Small intestine (tissue), 7 donors: ENCODE results near the gene OTULIN. TPM values are rescaled to one million over a fixed set of nuclear protein-coding genes. Genes with fewer than 3 reads are reported as not detected.

Experiments
- DNase-seq, 2 donors: peaks; one replicate each; pipeline versions ENCODE4 v3.0.0 to v3.0.0-alpha.2; 2013
- FAIRE-seq: peaks from 2 replicates; lab custom pipeline; 2012; peaks lifted over from hg19 to GRCh38; lab: Jason Lieb, UNC
- H3K27ac ChIP-seq, 3 donors: one replicate each; pipeline ENCODE4 v1.5.1; 2013; ENCODE audit warnings: low read length in 2 of 3, mild to moderate bottlenecking in 2 of 3, control low read depth in 1 of 3, inconsistent platforms in 1 of 3, low read depth in 1 of 3, moderate library complexity in 1 of 3
- H3K27me3 ChIP-seq, 3 donors: one replicate each; pipeline ENCODE4 v1.6.1; 2013; ENCODE audit warnings: low read length in 3 of 3, inconsistent platforms in 1 of 3; ENCODE audit not compliant: control insufficient read depth in 3 of 3, insufficient read depth in 3 of 3
- H3K36me3 ChIP-seq, 3 donors: one replicate each; pipeline ENCODE4 v1.6.1; 2013; ENCODE audit warnings: low read length in 3 of 3, inconsistent platforms in 1 of 3, low read depth in 1 of 3, mild to moderate bottlenecking in 1 of 3, moderate library complexity in 1 of 3; ENCODE audit not compliant: control insufficient read depth in 3 of 3, insufficient read depth in 2 of 3
- H3K4me1 ChIP-seq, 3 donors: one replicate each; pipeline ENCODE4 v1.6.1; 2013; ENCODE audit warnings: low read length in 2 of 3, inconsistent platforms in 1 of 3, low read depth in 1 of 3, mild to moderate bottlenecking in 1 of 3, moderate library complexity in 1 of 3; ENCODE audit not compliant: control insufficient read depth in 3 of 3, insufficient read depth in 2 of 3
- H3K4me3 ChIP-seq, 3 donors: one replicate each; pipeline ENCODE4 v1.5.1; 2013; ENCODE audit warnings: low read length in 3 of 3, control low read depth in 1 of 3, inconsistent platforms in 1 of 3, low read depth in 1 of 3, mild to moderate bottlenecking in 1 of 3, moderate library complexity in 1 of 3
- H3K9me3 ChIP-seq, 2 donors: one replicate each; pipeline ENCODE4 v1.6.1; 2013; ENCODE audit warnings: low read depth in 1 of 2, low read length in 1 of 2; ENCODE audit not compliant: control insufficient read depth in 2 of 2, insufficient read depth in 1 of 2
- WGBS, 3 donors: extraction: QIAGEN DNeasy Blood & Tissue Kit; methylation state at CpG; one replicate each; pipeline ENCODE4 v1.1.7; 2013; 5-methylcytosine and 5-hydroxymethylcytosine counted together
- polyA plus RNA-seq, 4 donors: library from polyadenylated mRNA; stranded (reverse) in 3 of 4; unstranded in 1 of 4; fragments of 200-250 nt in 3 of 4; fragments of 120-200 nt in 1 of 4; gene quantifications; one replicate each; pipeline versions ENCODE4 v1.2.1 to v1.2.3, GENCODE V29; 2013
- donor health status: healthy with polysubstance abuse.
- donor health status: control.
- donor health status: control.
- donor health status: Bipolar disorder and iron deficiency.
- donor health status: healthy.

OTULIN gene
- polyA plus RNA-seq, 4 donors: 3.1 to 22.8 (median 5.8) TPM

- Histone ChIP-seq H3K9me3 (no peaks in the 10 kb centered on the region), H3K4me3 (no peak overlapping the region), H3K27ac (no peak overlapping the region), H3K4me1 (no peaks in the 10 kb centered on the region), H3K36me3 (peaks cover 3 to 76% (median 20%) of the 10 kb centered on the region in 3 donors), H3K27me3 (no peaks in the 10 kb centered on the region)
- DNase-seq (no peak), FAIRE-seq (no peak)
- 98 to 99% (median 98%) methylated on average over 17 of the region's 17 CpGs for WGBS, 3 donors
These were observed 48.1 kb downstream of the OTULIN start for GRCh38 chr5:14712666-14713065.

- no peak for DNase-seq
- Histone ChIP-seq H3K4me1 (no peaks in the 10 kb centered on the region), H3K4me3 (no peak overlapping the region), H3K27ac (no peak overlapping the region), H3K9me3 (no peaks in the 10 kb centered on the region), H3K36me3 (peaks cover 3 to 72% (median 19%) of the 10 kb centered on the region in 3 donors), H3K27me3 (no peaks in the 10 kb centered on the region)
- FAIRE-seq: no peak
- WGBS, 3 donors: 93 to 95% (median 93%) methylated on average over 23 of the region's 23 CpGs
These were observed 49.2 kb downstream of the OTULIN start for GRCh38 chr5:14713476-14714390.

GRCh38 chr5:14714706-14715105, 50.2 kb downstream of the OTULIN start:
- no peak overlapping the region for H3K27ac ChIP-seq
- WGBS, 3 donors: 96 to 99% (median 97%) methylated on average over 6 of the region's 6 CpGs
- no peak for FAIRE-seq
- H3K27me3 ChIP-seq: no peaks in the 10 kb centered on the region
- no peak for DNase-seq
- H3K9me3 ChIP-seq: no peaks in the 10 kb centered on the region
- H3K4me1 ChIP-seq: no peaks in the 10 kb centered on the region
- H3K36me3 ChIP-seq: peaks cover 3 to 71% (median 19%) of the 10 kb centered on the region in 3 donors
- H3K4me3 ChIP-seq: no peak overlapping the region

- Histone ChIP-seq H3K36me3 (peaks cover 3 to 67% (median 15%) of the 10 kb centered on the region in 3 donors), H3K4me3 (no peak overlapping the region), H3K27me3 (no peaks in the 10 kb centered on the region), H3K9me3 (no peaks in the 10 kb centered on the region), H3K27ac (no peak overlapping the region), H3K4me1 (no peaks in the 10 kb centered on the region)
- no peak for FAIRE-seq
- no peak for DNase-seq
- 95 to 97% (median 96%) methylated on average over 3 of the region's 3 CpGs for WGBS, 3 donors
These were observed 51.0 kb downstream of the OTULIN start for GRCh38 chr5:14715481-14715880.

GRCh38 chr5:14716755-14717752, 52.5 kb downstream of the OTULIN start:
- Histone ChIP-seq H3K4me1 (no peaks in the 10 kb centered on the region), H3K27me3 (no peaks in the 10 kb centered on the region), H3K9me3 (no peaks in the 10 kb centered on the region), H3K27ac (no peak overlapping the region), H3K4me3 (no peak overlapping the region), H3K36me3 (peaks cover 3 to 57% (median 8%) of the 10 kb centered on the region in 3 donors)
- DNase-seq (peak in 1 of 2 donors; percentile 18), FAIRE-seq (no peak)
- WGBS, 3 donors: 50 to 71% (median 68%) methylated on average over 13 of the region's 13 CpGs

GRCh38 chr5:14718778-14719177, 54.3 kb downstream of the OTULIN start:
- 88 to 93% (median 93%) methylated on average over 5 of the region's 5 CpGs for WGBS, 3 donors
- Histone ChIP-seq H3K27ac (no peak overlapping the region), H3K36me3 (peaks cover 3 to 42% (median 4%) of the 10 kb centered on the region in 3 donors), H3K27me3 (no peaks in the 10 kb centered on the region), H3K9me3 (no peaks in the 10 kb centered on the region), H3K4me3 (no peak overlapping the region), H3K4me1 (no peaks in the 10 kb centered on the region)
- FAIRE-seq: no peak
- DNase-seq: no peak

- FAIRE-seq: no peak
- 92 to 98% (median 93%) methylated on average over 3 of the region's 3 CpGs for WGBS, 3 donors
- H3K27ac ChIP-seq: no peak overlapping the region
These were observed 55.9 kb downstream of the OTULIN start for GRCh38 chr5:14720236-14720923.

More at GRCh38 chr5:14720236-14720923, 55.9 kb downstream of the OTULIN start:
- no peak for DNase-seq
- H3K4me1 ChIP-seq: no peaks in the 10 kb centered on the region
- no peaks in the 10 kb centered on the region for H3K27me3 ChIP-seq
- no peak overlapping the region for H3K4me3 ChIP-seq
- H3K36me3 ChIP-seq: peaks cover 3 to 40% (median 4%) of the 10 kb centered on the region in 3 donors
- no peaks in the 10 kb centered on the region for H3K9me3 ChIP-seq
